ENCODE measurements around the gene HIVEP2. TPM values are rescaled to one million over a fixed set of nuclear protein-coding genes. Genes with fewer than 3 reads are reported as not detected.

HIVEP2 gene
- total RNA-seq, 1 experiment from 2014 or later = 10.3 TPM

- intact Hi-C loops (cut with micrococcal nuclease; ENCODE audit: unreplicated experiment) (no loop called here), in situ Hi-C loops (cut with HindIII; ENCODE audit: low pct_unique_long_range_greater_than_20kb, low sequenced_read_pairs) (no loop called here)
- POLR2A ChIA-PET = no interaction called here
- CTCF ChIA-PET = no interaction called here
- no TSS peak for BruUV-seq (replicated peaks)
- no peaks in the 10 kb centered on the region for H3K9me3 ChIP-seq (ENCODE audit: control insufficient read depth, insufficient read depth, low read depth, low read length)
- H3K27ac ChIP-seq (ENCODE audit: low read length) = no peak overlapping the region
- TF ChIP-seq CTCF (IDR thresholded peaks at IDR 0.05) = no peak
- TF ChIP-seq POLR2AphosphoS5 (IDR thresholded peaks at IDR 0.05; ENCODE audit: low read depth, low read length) = no peak
- no peak for TF ChIP-seq TCF7L2 (IDR thresholded peaks at IDR 0.05; ENCODE audit: low read depth, low read length)
- TF ChIP-seq REST (IDR thresholded peaks at IDR 0.05; ENCODE audit: insufficient read depth in 1 of 2, low read depth in 2 of 2, low read length in 1 of 2) = no peak
- no peak for TF ChIP-seq SIN3A (IDR thresholded peaks at IDR 0.05; ENCODE audit: borderline replicate concordance, insufficient read depth, low read depth, low read length)
- H3K4me1 ChIP-seq (ENCODE audit: control insufficient read depth, insufficient read depth, low read length) = no peaks in the 10 kb centered on the region
- ATAC-seq (no peak), DNase-seq (ENCODE audit: low read depth, low spot score) (no peak)
- no peaks in the 10 kb centered on the region for H3K27me3 ChIP-seq (ENCODE audit: control insufficient read depth, insufficient read depth, low read length)
- H3K36me3 ChIP-seq (ENCODE audit: control insufficient read depth, insufficient read depth, low read length) = no peaks in the 10 kb centered on the region
- no peak overlapping the region for H3K4me3 ChIP-seq (ENCODE audit: low read depth in 2 of 2, low read length in 2 of 2)
These were observed 206.2 kb downstream of the HIVEP2 start for GRCh38 chr6:142738731-142739130.

GRCh38 chr6:142738035-142738396 lies 207.0 kb downstream of the HIVEP2 start:
- CTCF ChIA-PET = no interaction called here
- H3K27ac ChIP-seq (ENCODE audit: low read length) = no peak overlapping the region

GRCh38 chr6:142737368-142738034 lies 207.5 kb downstream of the HIVEP2 start:
- intact Hi-C loops (cut with micrococcal nuclease; ENCODE audit: unreplicated experiment) (no loop called here), in situ Hi-C loops (cut with HindIII; ENCODE audit: low pct_unique_long_range_greater_than_20kb, low sequenced_read_pairs) (no loop called here)
- no peaks in the 10 kb centered on the region for H3K9me3 ChIP-seq (ENCODE audit: control insufficient read depth, insufficient read depth, low read depth, low read length)
- DNase-seq (ENCODE audit: low read depth, low spot score) (no peak), ATAC-seq (no peak)
- no TSS peak for BruUV-seq (replicated peaks)
- CTCF ChIA-PET = no interaction called here
- H3K27ac ChIP-seq (ENCODE audit: low read length) = no peak overlapping the region
- POLR2A ChIA-PET = no interaction called here
- no peaks in the 10 kb centered on the region for H3K4me1 ChIP-seq (ENCODE audit: control insufficient read depth, insufficient read depth, low read length)
- H3K27me3 ChIP-seq (ENCODE audit: control insufficient read depth, insufficient read depth, low read length) = no peaks in the 10 kb centered on the region; the same call in 1 of the 2 replicates
- H3K36me3 ChIP-seq (ENCODE audit: control insufficient read depth, insufficient read depth, low read length) = no peaks in the 10 kb centered on the region
- H3K4me3 ChIP-seq (ENCODE audit: low read depth in 2 of 2, low read length in 2 of 2) = no peak overlapping the region
- TF ChIP-seq POLR2AphosphoS5 (IDR thresholded peaks at IDR 0.05; ENCODE audit: low read depth, low read length) = no peak
- TF ChIP-seq CTCF (IDR thresholded peaks at IDR 0.05) = no peak
- no peak for TF ChIP-seq REST (IDR thresholded peaks at IDR 0.05; ENCODE audit: insufficient read depth in 1 of 2, low read depth in 2 of 2, low read length in 1 of 2)
- no peak for TF ChIP-seq TCF7L2 (IDR thresholded peaks at IDR 0.05; ENCODE audit: low read depth, low read length)
- TF ChIP-seq SIN3A (IDR thresholded peaks at IDR 0.05; ENCODE audit: borderline replicate concordance, insufficient read depth, low read depth, low read length) = no peak

More at GRCh38 chr6:142738035-142738396, 207.0 kb downstream of the HIVEP2 start:
- intact Hi-C loops (cut with micrococcal nuclease; ENCODE audit: unreplicated experiment) = no loop called here
- in situ Hi-C loops (cut with HindIII; ENCODE audit: low pct_unique_long_range_greater_than_20kb, low sequenced_read_pairs) = no loop called here
- TF ChIP-seq POLR2AphosphoS5 (IDR thresholded peaks at IDR 0.05; ENCODE audit: low read depth, low read length) = no peak
- POLR2A ChIA-PET = no interaction called here
- ATAC-seq (no peak), DNase-seq (ENCODE audit: low read depth, low spot score) (no peak)
- no peaks in the 10 kb centered on the region for H3K4me1 ChIP-seq (ENCODE audit: control insufficient read depth, insufficient read depth, low read length)
- H3K4me3 ChIP-seq (ENCODE audit: low read depth in 2 of 2, low read length in 2 of 2) = no peak overlapping the region
- no peaks in the 10 kb centered on the region for H3K36me3 ChIP-seq (ENCODE audit: control insufficient read depth, insufficient read depth, low read length)
- no peaks in the 10 kb centered on the region for H3K9me3 ChIP-seq (ENCODE audit: control insufficient read depth, insufficient read depth, low read depth, low read length)
- no peaks in the 10 kb centered on the region; the same call in 1 of the 2 replicates for H3K27me3 ChIP-seq (ENCODE audit: control insufficient read depth, insufficient read depth, low read length)
- no TSS peak for BruUV-seq (replicated peaks)

All from Panc1 (cell line).